H1 (cell line): ENCODE data around the gene VPS13D. TPM values are rescaled to one million over a fixed set of nuclear protein-coding genes. Genes with fewer than 3 reads are reported as not detected.

ENCODE experiments used
- ATF2 ChIP-seq: IDR thresholded peaks from 2 replicates; pipeline ENCODE4 v1.6.1; 2012; ENCODE audit warnings: low read length, inconsistent platforms
- CREB1 ChIP-seq: IDR thresholded peaks from 2 replicates; pipeline ENCODE4 v1.6.1; 2012; ENCODE audit warnings: inconsistent platforms
- NRF1 ChIP-seq: IDR thresholded peaks from 2 replicates; pipeline ENCODE4 v1.6.1; 2011; ENCODE audit warnings: mild to moderate bottlenecking, low read depth, low read length, improper control_type of control experiment
- PHF8 ChIP-seq: fragments of 200-600 bp; sonication (generic); conservative IDR thresholded peaks from 2 replicates; pipeline ENCODE4 v1.7.1; 2012; ENCODE audit warnings: low read depth, mild to moderate bottlenecking, inconsistent platforms, low read length, moderate library complexity
- RAD21 ChIP-seq, 2 experiments: IDR thresholded peaks in 1 of 2; conservative IDR thresholded peaks in 1 of 2; 2 replicates each; pipeline ENCODE4 v1.6.1; 2011; ENCODE audit warnings: low read depth in 2 of 2, low read length in 2 of 2, improper control_type of control experiment in 1 of 2, inconsistent platforms in 1 of 2, mild to moderate bottlenecking in 1 of 2, moderate library complexity in 1 of 2
- RXRA ChIP-seq: IDR thresholded peaks from 2 replicates; pipeline ENCODE4 v1.6.1; 2011; ENCODE audit warnings: low read depth, mild to moderate bottlenecking, low read length, moderate library complexity; ENCODE audit not compliant: insufficient read depth
- SP4 ChIP-seq: IDR thresholded peaks from 2 replicates; pipeline ENCODE4 v1.6.1; 2012; ENCODE audit warnings: low read length, inconsistent platforms
- SRF ChIP-seq: IDR thresholded peaks from 2 replicates; pipeline ENCODE4 v1.6.1; 2011; ENCODE audit warnings: mild to moderate bottlenecking, low read depth, low read length, moderate library complexity
- polyA plus RNA-seq, 7 experiments: library from polyadenylated mRNA; depleted of rRNA in 3 of 7; stranded (reverse) in 5 of 7; unstranded in 2 of 7; fragments of >200 nt in 5 of 7; fragments of 200-250 nt in 2 of 7; gene quantifications; 1 replicate in 5 of 7; 2 replicates in 1 of 7; 4 replicates in 1 of 7; pipeline versions ENCODE4 v1.2.1 to v1.2.3, GENCODE V29; 2011 to 2013; ENCODE audit warnings: missing spikeins in 2 of 7, mixed read lengths in 2 of 7
- total RNA-seq: library from RNA; stranded (reverse); fragmentation: NEBNext Ultra II Directional; extraction: Animal tissue kit (Norgen Biotek cat#: 25700); gene quantifications from 2 replicates; pipeline ENCODE4 v1.2.1, GENCODE V29; 2021
- TF ChIP-seq, protein P1 (sequence below): fragments of 300-600 bp; sonication (generic); IDR thresholded peaks from 2 replicates; pipeline ENCODE4 v1.7.1; 2012; ENCODE audit warnings: low read length, moderate library complexity, mild to moderate bottlenecking, inconsistent platforms; ENCODE audit not compliant: insufficient replicate concordance

Gene VPS13D
- total and polyA plus RNA-seq, 2 of the 8 experiments (the other 6 are each of a cell fraction or from before 2014, with no cell fraction given): 10.9 to 31.2 TPM

GRCh38 chr1:12444329-12444841 is 214.6 kb downstream of the VPS13D start (continued):
- TF ChIP-seq, protein P1, sequence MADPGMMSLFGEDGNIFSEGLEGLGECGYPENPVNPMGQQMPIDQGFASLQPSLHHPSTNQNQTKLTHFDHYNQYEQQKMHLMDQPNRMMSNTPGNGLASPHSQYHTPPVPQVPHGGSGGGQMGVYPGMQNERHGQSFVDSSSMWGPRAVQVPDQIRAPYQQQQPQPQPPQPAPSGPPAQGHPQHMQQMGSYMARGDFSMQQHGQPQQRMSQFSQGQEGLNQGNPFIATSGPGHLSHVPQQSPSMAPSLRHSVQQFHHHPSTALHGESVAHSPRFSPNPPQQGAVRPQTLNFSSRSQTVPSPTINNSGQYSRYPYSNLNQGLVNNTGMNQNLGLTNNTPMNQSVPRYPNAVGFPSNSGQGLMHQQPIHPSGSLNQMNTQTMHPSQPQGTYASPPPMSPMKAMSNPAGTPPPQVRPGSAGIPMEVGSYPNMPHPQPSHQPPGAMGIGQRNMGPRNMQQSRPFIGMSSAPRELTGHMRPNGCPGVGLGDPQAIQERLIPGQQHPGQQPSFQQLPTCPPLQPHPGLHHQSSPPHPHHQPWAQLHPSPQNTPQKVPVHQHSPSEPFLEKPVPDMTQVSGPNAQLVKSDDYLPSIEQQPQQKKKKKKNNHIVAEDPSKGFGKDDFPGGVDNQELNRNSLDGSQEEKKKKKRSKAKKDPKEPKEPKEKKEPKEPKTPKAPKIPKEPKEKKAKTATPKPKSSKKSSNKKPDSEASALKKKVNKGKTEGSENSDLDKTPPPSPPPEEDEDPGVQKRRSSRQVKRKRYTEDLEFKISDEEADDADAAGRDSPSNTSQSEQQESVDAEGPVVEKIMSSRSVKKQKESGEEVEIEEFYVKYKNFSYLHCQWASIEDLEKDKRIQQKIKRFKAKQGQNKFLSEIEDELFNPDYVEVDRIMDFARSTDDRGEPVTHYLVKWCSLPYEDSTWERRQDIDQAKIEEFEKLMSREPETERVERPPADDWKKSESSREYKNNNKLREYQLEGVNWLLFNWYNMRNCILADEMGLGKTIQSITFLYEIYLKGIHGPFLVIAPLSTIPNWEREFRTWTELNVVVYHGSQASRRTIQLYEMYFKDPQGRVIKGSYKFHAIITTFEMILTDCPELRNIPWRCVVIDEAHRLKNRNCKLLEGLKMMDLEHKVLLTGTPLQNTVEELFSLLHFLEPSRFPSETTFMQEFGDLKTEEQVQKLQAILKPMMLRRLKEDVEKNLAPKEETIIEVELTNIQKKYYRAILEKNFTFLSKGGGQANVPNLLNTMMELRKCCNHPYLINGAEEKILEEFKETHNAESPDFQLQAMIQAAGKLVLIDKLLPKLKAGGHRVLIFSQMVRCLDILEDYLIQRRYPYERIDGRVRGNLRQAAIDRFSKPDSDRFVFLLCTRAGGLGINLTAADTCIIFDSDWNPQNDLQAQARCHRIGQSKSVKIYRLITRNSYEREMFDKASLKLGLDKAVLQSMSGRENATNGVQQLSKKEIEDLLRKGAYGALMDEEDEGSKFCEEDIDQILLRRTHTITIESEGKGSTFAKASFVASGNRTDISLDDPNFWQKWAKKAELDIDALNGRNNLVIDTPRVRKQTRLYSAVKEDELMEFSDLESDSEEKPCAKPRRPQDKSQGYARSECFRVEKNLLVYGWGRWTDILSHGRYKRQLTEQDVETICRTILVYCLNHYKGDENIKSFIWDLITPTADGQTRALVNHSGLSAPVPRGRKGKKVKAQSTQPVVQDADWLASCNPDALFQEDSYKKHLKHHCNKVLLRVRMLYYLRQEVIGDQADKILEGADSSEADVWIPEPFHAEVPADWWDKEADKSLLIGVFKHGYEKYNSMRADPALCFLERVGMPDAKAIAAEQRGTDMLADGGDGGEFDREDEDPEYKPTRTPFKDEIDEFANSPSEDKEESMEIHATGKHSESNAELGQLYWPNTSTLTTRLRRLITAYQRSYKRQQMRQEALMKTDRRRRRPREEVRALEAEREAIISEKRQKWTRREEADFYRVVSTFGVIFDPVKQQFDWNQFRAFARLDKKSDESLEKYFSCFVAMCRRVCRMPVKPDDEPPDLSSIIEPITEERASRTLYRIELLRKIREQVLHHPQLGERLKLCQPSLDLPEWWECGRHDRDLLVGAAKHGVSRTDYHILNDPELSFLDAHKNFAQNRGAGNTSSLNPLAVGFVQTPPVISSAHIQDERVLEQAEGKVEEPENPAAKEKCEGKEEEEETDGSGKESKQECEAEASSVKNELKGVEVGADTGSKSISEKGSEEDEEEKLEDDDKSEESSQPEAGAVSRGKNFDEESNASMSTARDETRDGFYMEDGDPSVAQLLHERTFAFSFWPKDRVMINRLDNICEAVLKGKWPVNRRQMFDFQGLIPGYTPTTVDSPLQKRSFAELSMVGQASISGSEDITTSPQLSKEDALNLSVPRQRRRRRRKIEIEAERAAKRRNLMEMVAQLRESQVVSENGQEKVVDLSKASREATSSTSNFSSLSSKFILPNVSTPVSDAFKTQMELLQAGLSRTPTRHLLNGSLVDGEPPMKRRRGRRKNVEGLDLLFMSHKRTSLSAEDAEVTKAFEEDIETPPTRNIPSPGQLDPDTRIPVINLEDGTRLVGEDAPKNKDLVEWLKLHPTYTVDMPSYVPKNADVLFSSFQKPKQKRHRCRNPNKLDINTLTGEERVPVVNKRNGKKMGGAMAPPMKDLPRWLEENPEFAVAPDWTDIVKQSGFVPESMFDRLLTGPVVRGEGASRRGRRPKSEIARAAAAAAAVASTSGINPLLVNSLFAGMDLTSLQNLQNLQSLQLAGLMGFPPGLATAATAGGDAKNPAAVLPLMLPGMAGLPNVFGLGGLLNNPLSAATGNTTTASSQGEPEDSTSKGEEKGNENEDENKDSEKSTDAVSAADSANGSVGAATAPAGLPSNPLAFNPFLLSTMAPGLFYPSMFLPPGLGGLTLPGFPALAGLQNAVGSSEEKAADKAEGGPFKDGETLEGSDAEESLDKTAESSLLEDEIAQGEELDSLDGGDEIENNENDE: no peak
- TF ChIP-seq SRF (no peak), SP4 (no peak), PHF8 (no peak), CREB1 (no peak), RAD21 (IDR thresholded peaks at IDR 0.05 in 1 of 2, conservative IDR thresholded peaks at IDR 0.05 in 1 of 2; ENCODE audit: low read depth in 2 of 2, low read length in 2 of 2) (no peak), RXRA (no peak), ATF2 (no peak), NRF1 (no peak)
